Adipose tissue (tissue), 3 donors: ENCODE measurements around the gene ST6GAL1. TPM values are rescaled to one million over a fixed set of nuclear protein-coding genes. Genes with fewer than 3 reads are reported as not detected.

Experiments
- H3K27ac ChIP-seq: one replicate; pipeline ENCODE4 v1.5.1; 2013; ENCODE audit warnings: low read depth, low read length
- WGBS, 3 donors: extraction: QIAGEN DNeasy Blood & Tissue Kit; methylation state at CpG; one replicate each; pipeline ENCODE4 v1.1.7; 2013; 5-methylcytosine and 5-hydroxymethylcytosine counted together
- polyA plus RNA-seq, 3 donors: library from polyadenylated mRNA; stranded (reverse); fragments of 200-250 nt; gene quantifications; one replicate each; pipeline ENCODE4 v1.2.3, GENCODE V29; 2013
- donor health status: healthy with polysubstance abuse.
- donor health status: Bipolar disorder and iron deficiency.
- donor health status: healthy.

The ST6GAL1 gene
- polyA plus RNA-seq, 3 donors, result 6.0 to 15.2 (median 10.8) TPM

GRCh38 chr3:186909078-186909853, 21.1 kb upstream of the ST6GAL1 start:
- no peak overlapping the region for H3K27ac ChIP-seq
- WGBS, 3 donors, result 45 to 61% (median 53%) methylated on average over 17 of the region's 17 CpGs

GRCh38 chr3:186915806-186916796, 14.2 kb upstream of the ST6GAL1 start:
- H3K27ac ChIP-seq, result no peak overlapping the region
- 32 to 56% (median 51%) methylated on average over 11 of the region's 11 CpGs for WGBS, 3 donors

GRCh38 chr3:186917512-186918312, 12.6 kb upstream of the ST6GAL1 start:
- WGBS, 3 donors, result 62 to 64% (median 64%) methylated on average over 4 of the region's 4 CpGs
- no peak overlapping the region for H3K27ac ChIP-seq

GRCh38 chr3:186920301-186920700, 10.0 kb upstream of the ST6GAL1 start:
- no peak overlapping the region for H3K27ac ChIP-seq
- WGBS, 3 donors, result 79 to 84% (median 80%) methylated on average over 4 of the region's 4 CpGs

GRCh38 chr3:186920796-186921195, 9.5 kb upstream of the ST6GAL1 start:
- no peak overlapping the region for H3K27ac ChIP-seq

GRCh38 chr3:186921578-186921977, 8.7 kb upstream of the ST6GAL1 start:
- WGBS, 3 donors, result 71 to 95% (median 88%) methylated on average over 3 of the region's 3 CpGs
- H3K27ac ChIP-seq, result no peak overlapping the region

More at GRCh38 chr3:186920796-186921195, 9.5 kb upstream of the ST6GAL1 start:
- 82 to 88% (median 87%) methylated on average over 1 of the region's 1 CpG for WGBS, 3 donors

- WGBS, 3 donors, result 74 to 98% (median 92%) methylated on average over 9 of the region's 9 CpGs
- no peak overlapping the region for H3K27ac ChIP-seq
Observed at GRCh38 chr3:186922224-186922623, 8.1 kb upstream of the ST6GAL1 start.

GRCh38 chr3:186922790-186923189, 7.5 kb upstream of the ST6GAL1 start:
- H3K27ac ChIP-seq, result no peak overlapping the region
- 75 to 90% (median 86%) methylated on average over 5 of the region's 5 CpGs for WGBS, 3 donors

GRCh38 chr3:186923241-186923640, 7.1 kb upstream of the ST6GAL1 start:
- whole genome bisulfite sequencing, 3 donors, result 92 to 97% (median 95%) methylated on average over 3 of the region's 3 CpGs
- H3K27ac ChIP-seq, result no peak overlapping the region

- no peak overlapping the region for H3K27ac ChIP-seq
- 95 to 100% (median 96%) methylated on average over 1 of the region's 1 CpG for WGBS, 3 donors
Observed at GRCh38 chr3:186925826-186926225, 4.5 kb upstream of the ST6GAL1 start.

GRCh38 chr3:186929186-186929585, 1.1 kb upstream of the ST6GAL1 start:
- no peak overlapping the region for H3K27ac ChIP-seq
- WGBS, 3 donors, result 71 to 84% (median 77%) methylated on average over 5 of the region's 5 CpGs

GRCh38 chr3:186929685-186930084, 641 bp upstream of the ST6GAL1 start:
- WGBS, 3 donors, result 70 to 76% (median 75%) methylated on average over 12 of the region's 12 CpGs
- H3K27ac ChIP-seq, result no peak overlapping the region

GRCh38 chr3:186930641-186931531, 560 bp downstream of the ST6GAL1 start:
- H3K27ac ChIP-seq, result no peak overlapping the region
- WGBS, 3 donors, result 0% methylated on average over 64 to 76 of the region's 76 CpGs

- no peak overlapping the region for H3K27ac ChIP-seq
- 2 to 3% (median 3%) methylated on average over 32 of the region's 32 CpGs for WGBS, 3 donors
Observed at GRCh38 chr3:186931532-186932280, 1.4 kb downstream of the ST6GAL1 start.

GRCh38 chr3:186932281-186933181, 2.2 kb downstream of the ST6GAL1 start:
- WGBS, 3 donors, result 33 to 42% (median 39%) methylated on average over 15 of the region's 15 CpGs

GRCh38 chr3:186933816-186934215, 3.5 kb downstream of the ST6GAL1 start:
- 67 to 79% (median 75%) methylated on average over 4 of the region's 4 CpGs for WGBS, 3 donors
- no peak overlapping the region for H3K27ac ChIP-seq

More at GRCh38 chr3:186932281-186933181, 2.2 kb downstream of the ST6GAL1 start:
- H3K27ac ChIP-seq, result no peak overlapping the region
